ENCODE results near the gene TGFBR3.

TGFBR3 gene

DNA sequence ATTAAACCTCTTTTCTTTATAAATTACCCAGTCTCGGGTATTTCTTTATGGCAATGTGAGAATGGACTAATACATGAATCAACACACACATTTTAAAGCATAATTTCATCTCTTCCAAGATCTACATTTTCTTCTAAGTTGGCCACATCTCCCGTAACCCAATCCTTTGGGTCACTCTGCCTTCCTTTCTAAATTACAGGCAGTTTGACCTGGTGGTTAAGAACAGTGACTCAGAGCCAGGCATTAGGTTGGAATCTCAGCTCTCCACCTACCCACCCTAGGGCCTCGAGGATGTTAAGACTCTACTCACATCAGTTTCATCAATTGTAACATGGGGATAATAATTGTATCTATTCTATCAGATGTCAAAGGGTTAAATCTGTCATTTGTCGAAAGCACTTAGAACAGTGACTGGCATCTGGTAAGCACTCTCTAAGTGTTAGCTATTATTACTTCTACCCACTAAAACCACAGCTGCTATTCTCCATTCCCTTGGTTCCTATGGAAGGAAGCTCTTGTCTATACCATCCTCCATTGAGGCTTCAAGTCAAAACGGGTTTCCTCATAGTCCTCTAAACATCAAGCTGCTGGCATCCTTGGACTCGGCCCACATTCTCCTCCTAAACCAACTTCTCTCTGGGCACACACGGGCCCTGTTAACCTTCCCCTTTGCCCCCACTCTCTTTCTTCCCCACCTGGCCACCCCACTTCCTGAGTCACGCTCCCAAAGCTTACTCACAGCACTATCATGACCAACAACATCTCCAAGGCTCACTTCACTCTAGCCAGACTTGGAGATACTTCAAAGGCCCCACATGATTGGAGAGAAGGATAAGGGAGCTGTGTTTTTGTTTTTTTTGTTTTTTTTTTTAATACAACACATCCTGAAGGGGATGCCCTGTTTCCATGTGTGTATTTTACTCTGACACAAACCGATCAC lies 116.9 kb downstream of the TGFBR3 start:
- no peak overlapping the region for H3K4me2 ChIP-seq (ENCODE audit: low read depth, low read length, poor library complexity, severe bottlenecking)
- no peaks in the 10 kb centered on the region for H3F3A ChIP-seq (ENCODE audit: insufficient read depth)
- H3K79me2 ChIP-seq (ENCODE audit: insufficient read depth, low read length) = no peaks in the 10 kb centered on the region
- H3K9me2 ChIP-seq (replicated peaks; ENCODE audit: insufficient read depth, low read length) = no peaks in the 10 kb centered on the region
- H4K20me1 ChIP-seq (ENCODE audit: low read depth, low read length) = no peaks in the 10 kb centered on the region
- no peak overlapping the region for H3K4me3 ChIP-seq (ENCODE audit: insufficient read depth, low read length, poor library complexity, severe bottlenecking)
- no peak overlapping the region for H3K9ac ChIP-seq (ENCODE audit: low read length)
- H2AFZ ChIP-seq (ENCODE audit: low read depth, low read length, severe bottlenecking) = no peak overlapping the region
- TF ChIP-seq EZH2phosphoT487 (conservative IDR thresholded peaks at IDR 0.05; ENCODE audit: low read length) (no peak), CTCF (IDR thresholded peaks at IDR 0.05; ENCODE audit: insufficient read depth, low read length, poor library complexity, severe bottlenecking) (no peak)
- H3K27ac ChIP-seq (ENCODE audit: low read depth, low read length) = no peak overlapping the region
- no peaks in the 10 kb centered on the region for H3K27me3 ChIP-seq (ENCODE audit: low read length)
- no peaks in the 10 kb centered on the region for H3K9me3 ChIP-seq (ENCODE audit: insufficient read depth, low read length)
- no peaks in the 10 kb centered on the region for H3K36me3 ChIP-seq (ENCODE audit: low read length)

DNA sequence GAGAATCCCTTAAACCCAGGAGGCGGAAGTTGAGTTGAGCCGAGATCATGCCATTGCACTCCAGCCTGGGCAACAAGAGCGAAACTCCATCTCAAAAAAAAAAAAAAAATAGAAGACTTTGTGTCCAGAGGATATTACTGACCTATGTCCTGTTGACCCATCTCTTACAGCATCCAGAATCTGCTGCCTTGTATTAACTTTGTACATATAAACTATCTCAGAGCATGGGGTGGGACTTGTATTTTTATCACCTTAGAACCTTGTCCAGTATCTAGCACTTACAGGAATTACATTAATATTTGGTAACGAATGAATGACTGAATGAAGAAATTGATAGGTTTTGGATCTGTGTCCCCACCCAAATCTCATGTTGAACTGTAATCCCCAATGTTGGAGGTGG lies 117.8 kb downstream of the TGFBR3 start:
- H3K9me3 ChIP-seq (ENCODE audit: insufficient read depth, low read length) = no peaks in the 10 kb centered on the region

DNA sequence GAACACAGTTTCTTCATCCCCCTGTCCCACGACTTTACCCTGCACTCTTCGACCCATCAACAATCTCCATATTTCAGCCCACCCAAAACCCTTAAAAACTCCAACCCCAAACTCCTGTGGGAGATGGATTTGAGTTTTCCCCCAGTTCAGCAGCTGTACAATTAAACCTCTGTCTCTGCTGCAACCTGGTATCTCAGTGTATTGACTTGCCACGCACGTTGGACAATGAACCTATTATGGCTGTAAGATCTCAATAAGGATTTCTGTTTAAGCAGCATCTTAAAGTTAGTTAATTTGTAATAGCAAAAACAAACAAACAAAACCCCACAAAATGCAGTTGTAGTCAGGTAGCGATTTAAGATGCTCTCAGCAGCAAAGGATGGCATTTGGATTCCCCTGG lies 119.1 kb downstream of the TGFBR3 start:
- Histone ChIP-seq H3K27ac (ENCODE audit: low read depth, low read length) (no peak overlapping the region), H4K20me1 (ENCODE audit: low read depth, low read length) (no peaks in the 10 kb centered on the region)

More for the DNA sequence above, 117.8 kb downstream of the TGFBR3 start:
- no peak overlapping the region for H3K4me3 ChIP-seq (ENCODE audit: insufficient read depth, low read length, poor library complexity, severe bottlenecking)
- no peaks in the 10 kb centered on the region for H3K36me3 ChIP-seq (ENCODE audit: low read length)
- H4K20me1 ChIP-seq (ENCODE audit: low read depth, low read length) = no peaks in the 10 kb centered on the region
- no peaks in the 10 kb centered on the region for H3F3A ChIP-seq (ENCODE audit: insufficient read depth)
- H2AFZ ChIP-seq (ENCODE audit: low read depth, low read length, severe bottlenecking) = no peak overlapping the region
- no peak overlapping the region for H3K4me2 ChIP-seq (ENCODE audit: low read depth, low read length, poor library complexity, severe bottlenecking)
- H3K9ac ChIP-seq (ENCODE audit: low read length) = no peak overlapping the region
- TF ChIP-seq EZH2phosphoT487 (conservative IDR thresholded peaks at IDR 0.05; ENCODE audit: low read length) (no peak), CTCF (IDR thresholded peaks at IDR 0.05; ENCODE audit: insufficient read depth, low read length, poor library complexity, severe bottlenecking) (no peak)
- H3K27ac ChIP-seq (ENCODE audit: low read depth, low read length) = no peak overlapping the region
- no peaks in the 10 kb centered on the region for H3K79me2 ChIP-seq (ENCODE audit: insufficient read depth, low read length)
- H3K9me2 ChIP-seq (replicated peaks; ENCODE audit: insufficient read depth, low read length) = no peaks in the 10 kb centered on the region
- no peaks in the 10 kb centered on the region for H3K27me3 ChIP-seq (ENCODE audit: low read length)

More for the DNA sequence above, 119.1 kb downstream of the TGFBR3 start:
- H3K79me2 ChIP-seq (ENCODE audit: insufficient read depth, low read length) = no peaks in the 10 kb centered on the region
- no peak overlapping the region for H3K4me2 ChIP-seq (ENCODE audit: low read depth, low read length, poor library complexity, severe bottlenecking)
- H3K4me3 ChIP-seq (ENCODE audit: insufficient read depth, low read length, poor library complexity, severe bottlenecking) = no peak overlapping the region
- H3K9me2 ChIP-seq (replicated peaks; ENCODE audit: insufficient read depth, low read length) = no peaks in the 10 kb centered on the region
- no peaks in the 10 kb centered on the region for H3K9me3 ChIP-seq (ENCODE audit: insufficient read depth, low read length)
- no peak overlapping the region for H2AFZ ChIP-seq (ENCODE audit: low read depth, low read length, severe bottlenecking)
- no peaks in the 10 kb centered on the region for H3F3A ChIP-seq (ENCODE audit: insufficient read depth)
- no peaks in the 10 kb centered on the region for H3K36me3 ChIP-seq (ENCODE audit: low read length)
- no peaks in the 10 kb centered on the region for H3K27me3 ChIP-seq (ENCODE audit: low read length)
- TF ChIP-seq EZH2phosphoT487 (conservative IDR thresholded peaks at IDR 0.05; ENCODE audit: low read length) (no peak), CTCF (IDR thresholded peaks at IDR 0.05; ENCODE audit: insufficient read depth, low read length, poor library complexity, severe bottlenecking) (no peak)
- H3K9ac ChIP-seq (ENCODE audit: low read length) = no peak overlapping the region
